ENCODE results near the gene ASCC3. TPM values are rescaled to one million over a fixed set of nuclear protein-coding genes. Genes with fewer than 3 reads are reported as not detected.

ASCC3 gene
- total and polyA plus RNA-seq, 2 donors (not counting 1 experiment from before 2014, with no cell fraction given): 9.0 to 42.3 TPM

GRCh38 chr6:100475554-100476320 is 405.4 kb downstream of the ASCC3 start:
- H3K9me3 ChIP-seq (ENCODE audit: control extremely low read depth in 1 of 3, control insufficient read depth in 2 of 3, insufficient read depth in 1 of 3, low read length in 2 of 3): no peaks in the 10 kb centered on the region
- CTCF ChIA-PET: no interaction called here
- no peaks in the 10 kb centered on the region for H4K20me1 ChIP-seq (ENCODE audit: control insufficient read depth, insufficient read depth, low read length, poor library complexity, severe bottlenecking)
- no peaks in the 10 kb centered on the region for H3K79me2 ChIP-seq (ENCODE audit: control insufficient read depth, insufficient read depth, low read length)
- peaks cover 45% of the 10 kb centered on the region for H3K27me3 Mint-ChIP-seq
- H3K4me3 Mint-ChIP-seq: no peak overlapping the region
- intact Hi-C loops (cut with micrococcal nuclease): no loop called here
- no peak overlapping the region for H3K4me2 ChIP-seq (replicated peaks; ENCODE audit: low read depth, low read length, poor library complexity, severe bottlenecking)
- no peak overlapping the region for H3K9ac ChIP-seq (ENCODE audit: low read length)
- peaks cover 0 to 18% (median 10%) of the 10 kb centered on the region in 4 experiments for H3K27me3 ChIP-seq (replicated peaks in 1 of 4; ENCODE audit: control extremely low read depth in 1 of 4, control insufficient read depth in 3 of 4, insufficient read depth in 4 of 4, low read length in 3 of 4)
- no peak overlapping the region for H3K27ac Mint-ChIP-seq
- H3K27ac ChIP-seq (ENCODE audit: low read length in 2 of 2): no peak overlapping the region
- POLR2A ChIA-PET: no interaction called here
- DNase-seq: no peak
- no peak for ATAC-seq (ENCODE audit: low read depth)
- no peak overlapping the region for H2AFZ ChIP-seq (ENCODE audit: insufficient read depth, low read depth, low read length, poor library complexity, severe bottlenecking)
- 59% methylated on average over 3 of the region's 10 CpGs for WGBS (ENCODE audit: insufficient coverage)
- H3K9me3 Mint-ChIP-seq (ENCODE audit: insufficient read depth): no peaks in the 10 kb centered on the region
- H3K4me1 ChIP-seq (ENCODE audit: control insufficient read depth in 2 of 2, insufficient read depth in 2 of 2, low read length in 2 of 2): no peaks in the 10 kb centered on the region
- H3K36me3 ChIP-seq (replicated peaks in 1 of 2; ENCODE audit: control extremely low read depth in 1 of 2, control insufficient read depth in 1 of 2, extremely low read depth in 1 of 2, insufficient read depth in 2 of 2, low read length in 1 of 2): no peaks in the 10 kb centered on the region
- H3K4me3 ChIP-seq (ENCODE audit: control extremely low read depth in 1 of 5, extremely low read depth in 1 of 5, insufficient read depth in 1 of 5, low read depth in 2 of 5, low read length in 4 of 5): no peak overlapping the region
- no peaks in the 10 kb centered on the region for H3K4me1 Mint-ChIP-seq
- no peak for TF ChIP-seq CTCF (IDR thresholded peaks at IDR 0.05)
- no peak for TF ChIP-seq EZH2 (IDR thresholded peaks at IDR 0.05; ENCODE audit: borderline replicate concordance, insufficient read depth, low read depth, low read length, poor library complexity, severe bottlenecking)

GRCh38 chr6:100473182-100473581 is 407.9 kb downstream of the ASCC3 start:
- Mint-ChIP-seq H3K4me3 (no peak overlapping the region), H3K27ac (no peak overlapping the region), H3K27me3 (peaks cover 63% of the 10 kb centered on the region), H3K4me1 (no peaks in the 10 kb centered on the region), H3K9me3 (ENCODE audit: insufficient read depth) (no peaks in the 10 kb centered on the region)
- DNase-seq (no peak), ATAC-seq (ENCODE audit: low read depth) (no peak)
- Histone ChIP-seq H3K27ac (ENCODE audit: low read length in 2 of 2) (no peak overlapping the region), H3K9ac (ENCODE audit: low read length) (no peak overlapping the region), H3K36me3 (replicated peaks in 1 of 2; ENCODE audit: control extremely low read depth in 1 of 2, control insufficient read depth in 1 of 2, extremely low read depth in 1 of 2, insufficient read depth in 2 of 2, low read length in 1 of 2) (no peaks in the 10 kb centered on the region), H3K4me1 (ENCODE audit: control insufficient read depth in 2 of 2, insufficient read depth in 2 of 2, low read length in 2 of 2) (peaks cover 0 to 5% of the 10 kb centered on the region in 2 donors), H2AFZ (ENCODE audit: insufficient read depth, low read depth, low read length, poor library complexity, severe bottlenecking) (no peak overlapping the region), H4K20me1 (ENCODE audit: control insufficient read depth, insufficient read depth, low read length, poor library complexity, severe bottlenecking) (no peaks in the 10 kb centered on the region), H3K79me2 (ENCODE audit: control insufficient read depth, insufficient read depth, low read length) (no peaks in the 10 kb centered on the region), H3K4me3 (ENCODE audit: control extremely low read depth in 1 of 5, extremely low read depth in 1 of 5, insufficient read depth in 1 of 5, low read depth in 2 of 5, low read length in 4 of 5) (no peak overlapping the region), H3K4me2 (replicated peaks; ENCODE audit: low read depth, low read length, poor library complexity, severe bottlenecking) (no peak overlapping the region), H3K27me3 (replicated peaks in 1 of 4; ENCODE audit: control extremely low read depth in 1 of 4, control insufficient read depth in 3 of 4, insufficient read depth in 4 of 4, low read length in 3 of 4) (peaks cover 0 to 33% (median 30%) of the 10 kb centered on the region in 4 experiments), H3K9me3 (ENCODE audit: control extremely low read depth in 1 of 3, control insufficient read depth in 2 of 3, insufficient read depth in 1 of 3, low read length in 2 of 3) (peaks cover 0 to 9% (median 0%) of the 10 kb centered on the region in 3 donors)
- intact Hi-C loops (cut with micrococcal nuclease): no loop called here
- ChIA-PET CTCF (no interaction called here), POLR2A (no interaction called here)
- TF ChIP-seq CTCF (IDR thresholded peaks at IDR 0.05) (no peak), EZH2 (IDR thresholded peaks at IDR 0.05; ENCODE audit: borderline replicate concordance, insufficient read depth, low read depth, low read length, poor library complexity, severe bottlenecking) (no peak)
- WGBS (ENCODE audit: insufficient coverage): 50% methylated on average over 1 of the region's 1 CpG
